K562 (cell line): ENCODE measurements around the gene CLCN2. TPM values are rescaled to one million over a fixed set of nuclear protein-coding genes. Genes with fewer than 3 reads are reported as not detected.
A peak's percentile ranks its signal among the peaks of the same experiment; 100 is the strongest.

ENCODE experiments used
- ATF3 ChIP-seq, 2 experiments: fragments of 450-650 bp in 1 of 2; sonication (generic) in 1 of 2; formaldehyde crosslinking in 1 of 2; IDR thresholded peaks in 1 of 2; conservative IDR thresholded peaks in 1 of 2; 2 replicates each; pipeline versions ENCODE4 v1.6.1 to v1.8.1; 2016 to 2023; ENCODE audit warnings: mild to moderate bottlenecking in 2 of 2, moderate library complexity in 2 of 2, inconsistent platforms in 1 of 2, missing genetic modification reagents in 1 of 2
- BCOR ChIP-seq: fragments of 450-650 bp; IDR thresholded peaks from 2 replicates; pipeline ENCODE4 v1.6.1; 2016
- BRD4 ChIP-seq: fragments of 200-600 bp; sonication (generic); IDR thresholded peaks from 2 replicates; pipeline ENCODE4 v1.6.1; 2017; ENCODE audit warnings: inconsistent platforms
- FOS ChIP-seq: IDR thresholded peaks from 3 replicates; pipeline ENCODE4 v1.6.1; 2011; ENCODE audit not compliant: insufficient read length; ENCODE audit errors: extremely low read depth
- FOXK1 ChIP-seq: sonication (generic); formaldehyde crosslinking; IDR thresholded peaks from 2 replicates; pipeline ENCODE4 v1.8.0; 2022; ENCODE audit warnings: missing genetic modification reagents, mild to moderate bottlenecking, borderline replicate concordance
- FUS ChIP-seq: fragments of 200-400 bp; formaldehyde crosslinking; optimal IDR thresholded peaks from 2 replicates; pipeline ENCODE3; 2017; ENCODE audit warnings: low read depth, low read length
- GATAD2B ChIP-seq: fragments of 450-650 bp; IDR thresholded peaks from 2 replicates; pipeline ENCODE4 v1.6.1; 2017; ENCODE audit warnings: mild to moderate bottlenecking, borderline replicate concordance
- HNRNPUL1 ChIP-seq: fragments of 200-400 bp; formaldehyde crosslinking; IDR thresholded peaks from 2 replicates; pipeline ENCODE4 v1.6.1; 2017; ENCODE audit warnings: low read length
- KAT8 ChIP-seq: fragments of 450-650 bp; IDR thresholded peaks from 2 replicates; pipeline ENCODE4 v1.6.1; 2016; ENCODE audit warnings: low read depth, mild to moderate bottlenecking
- NFRKB ChIP-seq: fragments of 450-650 bp; IDR thresholded peaks from 2 replicates; pipeline ENCODE4 v1.6.1; 2016; ENCODE audit warnings: low read depth
- NONO ChIP-seq, 2 experiments: fragments of 200-400 bp in 1 of 2; fragments of 450-650 bp in 1 of 2; formaldehyde crosslinking in 1 of 2; IDR thresholded peaks; 2 replicates each; pipeline ENCODE4 v1.6.1; 2017; ENCODE audit warnings: low read depth in 2 of 2, mild to moderate bottlenecking in 2 of 2, moderate library complexity in 2 of 2, low read length in 1 of 2
- POLR2A ChIP-seq: fragments of 450-650 bp; conservative IDR thresholded peaks from 2 replicates; pipeline ENCODE4 v1.6.1; 2016
- PRMT5 ChIP-seq: sonication (generic); formaldehyde crosslinking; IDR thresholded peaks from 2 replicates; pipeline ENCODE4 v1.5.0; 2020; ENCODE audit warnings: missing genetic modification reagents
- SOX6 ChIP-seq: fragments of 450-650 bp; IDR thresholded peaks from 2 replicates; pipeline ENCODE4 v1.6.1; 2014; ENCODE audit warnings: mild to moderate bottlenecking
- TFAP4 ChIP-seq: sonication (generic); formaldehyde crosslinking; IDR thresholded peaks from 2 replicates; pipeline ENCODE4 v1.8.0; 2022; ENCODE audit warnings: missing genetic modification reagents, mild to moderate bottlenecking, moderate library complexity, borderline replicate concordance
- ZKSCAN8 ChIP-seq: fragments of 200-800 bp; sonication (Bioruptor generic); IDR thresholded peaks from 2 replicates; pipeline ENCODE4 v1.6.1; 2016; ENCODE audit warnings: missing genetic modification characterization, missing compliant biosample characterization
- ZMIZ1 ChIP-seq, 2 experiments: fragments of 150-350 bp in 1 of 2; IDR thresholded peaks; 2 replicates each; pipeline ENCODE4 v1.6.1; 2012 to 2016; ENCODE audit warnings: low read depth in 2 of 2, low read length in 2 of 2, mild to moderate bottlenecking in 1 of 2, moderate library complexity in 1 of 2
- ZNF143 ChIP-seq: sonication (generic); formaldehyde crosslinking; IDR thresholded peaks from 2 replicates; pipeline ENCODE4 v1.9.0; 2022; ENCODE audit warnings: mild to moderate bottlenecking, missing genetic modification reagents
- ZNF175 ChIP-seq: fragments of 200-800 bp; sonication (Bioruptor generic); IDR thresholded peaks from 2 replicates; pipeline ENCODE4 v1.6.1; 2016; ENCODE audit warnings: low read depth, mild to moderate bottlenecking, missing genetic modification characterization, missing compliant biosample characterization
- ZNF239 ChIP-seq: fragments of 250-450 bp; sonication (Bioruptor Pico); IDR thresholded peaks from 2 replicates; pipeline ENCODE4 v1.4.0; 2020; ENCODE audit warnings: mild to moderate bottlenecking
- ZNF282 ChIP-seq: sonication (generic); formaldehyde crosslinking; IDR thresholded peaks from 2 replicates; pipeline ENCODE4 v1.8.1; 2023; ENCODE audit warnings: missing genetic modification reagents
- ZNF354B ChIP-seq: fragments of 250-450 bp; sonication (Bioruptor Pico); IDR thresholded peaks from 2 replicates; pipeline ENCODE4 v1.4.0; 2020
- polyA plus RNA-seq, 8 experiments: library from polyadenylated mRNA; depleted of rRNA in 4 of 8; stranded (reverse) in 5 of 8; unstranded in 3 of 8; fragments of >200 nt; fragmentation: Nextera tagmentation in 2 of 8; fragmentation: Illumina TruSeq in 1 of 8; extraction: Ambion mirVana in 2 of 8; extraction: Trizol in 1 of 8; gene quantifications; 2 replicates each; pipeline versions ENCODE4 v1.2.1 to v1.2.3, GENCODE V29; 2011 to 2014; ENCODE audit warnings: inconsistent platforms in 1 of 8, missing spikeins in 1 of 8
- total RNA-seq, 7 experiments: library from RNA; depleted of rRNA in 6 of 7; stranded (reverse); fragments of >200 nt in 6 of 7; fragmentation: Illumina TruSeq in 2 of 7; extraction: Trizol in 2 of 7; gene quantifications; 2 replicates each; pipeline versions ENCODE4 v1.2.1 to v1.2.3, GENCODE V29; 2011 to 2021; ENCODE audit warnings: low replicate concordance in 1 of 7
- TF ChIP-seq, protein P1 (sequence below), 2 experiments: fragments of 450-650 bp in 1 of 2; sonication (generic) in 1 of 2; formaldehyde crosslinking; conservative IDR thresholded peaks; 2 replicates each; pipeline versions ENCODE4 v1.4.0 to v1.8.1; 2020 to 2022; ENCODE audit warnings: mild to moderate bottlenecking in 1 of 2, missing genetic modification reagents in 1 of 2

Gene CLCN2
- total and polyA plus RNA-seq, 9 of the 15 experiments (the other 6 are each of a cell fraction or from before 2014, with no cell fraction given) = 0.10 to 14.0 (median 6.9) TPM

DNA sequence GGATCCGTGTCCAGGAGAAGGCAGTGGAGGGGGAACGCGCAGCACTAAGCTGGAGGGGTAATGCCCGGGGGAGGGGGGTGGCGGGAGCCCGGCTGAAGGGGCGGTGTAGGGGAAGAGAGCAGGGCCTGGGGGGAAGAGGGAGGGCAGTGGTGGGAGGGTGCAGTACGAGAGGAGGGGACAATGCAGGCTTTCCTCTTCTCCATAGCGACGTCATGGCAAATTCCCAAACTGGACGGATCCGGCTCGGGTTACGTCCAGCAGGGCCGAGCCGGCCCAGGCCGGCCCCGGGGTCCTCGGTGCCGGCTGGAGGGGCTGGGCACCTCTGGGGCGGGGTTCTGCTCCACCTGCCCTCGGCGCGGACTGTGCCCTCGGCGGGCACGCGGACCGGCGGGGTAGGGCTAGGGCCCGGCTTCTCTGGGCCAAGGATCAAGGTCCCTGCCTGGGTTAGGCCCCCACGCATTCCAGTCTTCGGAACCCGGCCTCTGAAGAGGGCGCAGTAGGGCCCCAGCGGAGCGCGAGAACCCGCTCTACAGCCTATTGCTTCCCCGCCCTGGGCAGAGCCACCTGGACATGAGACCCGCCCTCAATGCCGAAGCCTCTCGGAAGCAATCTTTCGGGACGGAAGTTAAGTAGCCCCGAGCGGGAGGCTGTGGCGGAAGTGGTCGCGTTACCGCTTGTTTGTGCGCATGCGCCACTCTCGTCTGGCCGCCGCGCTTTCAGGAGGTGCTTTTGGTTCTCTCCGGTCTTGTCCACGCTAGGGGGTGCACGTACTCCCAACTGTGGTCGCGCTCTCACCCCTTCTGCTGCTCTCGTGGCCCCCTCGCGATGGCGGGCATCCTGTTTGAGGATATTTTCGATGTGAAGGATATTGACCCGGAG lies 1.5 kb upstream of the CLCN2 start (continued):
- TF ChIP-seq ZNF175 (CRISPR knock-in tag) (peak; percentile 28; the same call in 1 of the 2 replicates), BCOR (no peak; the same call in 1 of the 2 replicates), ZNF282 (CRISPR knock-in tag) (no peak), NFRKB (no peak), GATAD2B (no peak), ZNF354B (no peak), ATF3 (IDR thresholded peaks at IDR 0.05) (no peak), ATF3 (CRISPR knock-in tag; conservative IDR thresholded peaks at IDR 0.05) (no peak), ZNF239 (no peak), BRD4 (no peak), PRMT5 (no peak), TFAP4 (peak; percentile 96), HNRNPUL1 (no peak), ZKSCAN8 (CRISPR knock-in tag) (no peak), ZNF143 (no peak), SOX6 (peak; percentile 27; the same call in 1 of the 2 replicates), NONO (IDR thresholded peaks at IDR 0.05; ENCODE audit: low read depth in 2 of 2, low read length in 1 of 2) (peak in 1 of 2 experiments; percentile 70; a peak in 1 of 4 replicates), KAT8 (no peak), FUS (no peak), FOS (no peak), FOXK1 (CRISPR knock-in tag) (no peak; the same call in none of the 2 replicates), POLR2A (peak; percentile 93), ZMIZ1 (IDR thresholded peaks at IDR 0.05; ENCODE audit: low read depth in 2 of 2, low read length in 2 of 2) (no peak)
- TF ChIP-seq, protein P1, sequence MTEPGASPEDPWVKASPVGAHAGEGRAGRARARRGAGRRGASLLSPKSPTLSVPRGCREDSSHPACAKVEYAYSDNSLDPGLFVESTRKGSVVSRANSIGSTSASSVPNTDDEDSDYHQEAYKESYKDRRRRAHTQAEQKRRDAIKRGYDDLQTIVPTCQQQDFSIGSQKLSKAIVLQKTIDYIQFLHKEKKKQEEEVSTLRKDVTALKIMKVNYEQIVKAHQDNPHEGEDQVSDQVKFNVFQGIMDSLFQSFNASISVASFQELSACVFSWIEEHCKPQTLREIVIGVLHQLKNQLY (CRISPR knock-in tag; conservative IDR thresholded peaks at IDR 0.05) = no peak
